RWPE2 (cell line): ENCODE results near the gene CRABP2.

Source experiments
- ATAC-seq: fragments of 200-7000 bp; cut with Tn5 transposase; 3 replicates; pipeline ENCODE4 v1.9.1; 2021; ENCODE audit warnings: low read depth
- DNase-seq: peaks from one replicate; pipeline ENCODE4 v3.0.0-alpha.2; 2020; ENCODE audit warnings: low spot score
- H3K27ac ChIP-seq: fragments of 450-650 bp; 2 replicates; pipeline ENCODE4 v1.5.1; 2017; ENCODE audit warnings: mild to moderate bottlenecking; ENCODE audit not compliant: poor library complexity, severe bottlenecking
- H3K27me3 ChIP-seq: fragments of 250-450 bp; sonication (Bioruptor Pico); 2 replicates; pipeline ENCODE4 v1.5.1; 2021; ENCODE audit warnings: mild to moderate bottlenecking, moderate library complexity; ENCODE audit not compliant: insufficient read depth, poor library complexity, severe bottlenecking
- H3K36me3 ChIP-seq: fragments of 250-450 bp; sonication (Bioruptor Pico); 2 replicates; pipeline ENCODE4 v1.5.1; 2020; ENCODE audit warnings: low read depth, mild to moderate bottlenecking, moderate library complexity
- H3K4me1 ChIP-seq: fragments of 250-450 bp; sonication (Bioruptor Pico); 2 replicates; pipeline ENCODE4 v1.5.1; 2021; ENCODE audit warnings: mild to moderate bottlenecking, moderate library complexity; ENCODE audit not compliant: insufficient read depth, poor library complexity, severe bottlenecking
- H3K4me3 ChIP-seq: fragments of 250-450 bp; sonication (Bioruptor Pico); 2 replicates; pipeline ENCODE4 v1.5.1; 2021; ENCODE audit warnings: mild to moderate bottlenecking, moderate library complexity; ENCODE audit not compliant: severe bottlenecking
- H3K9me3 ChIP-seq: fragments of 250-450 bp; sonication (Bioruptor Pico); 2 replicates; pipeline ENCODE4 v1.5.1; 2021; ENCODE audit warnings: mild to moderate bottlenecking, moderate library complexity; ENCODE audit not compliant: severe bottlenecking
- CTCF ChIP-seq: fragments of 450-650 bp; IDR thresholded peaks from one replicate; pipeline ENCODE4 v1.5.1; 2017; ENCODE audit warnings: mild to moderate bottlenecking, moderate library complexity; ENCODE audit not compliant: poor library complexity, severe bottlenecking

The CRABP2 gene

DNA sequence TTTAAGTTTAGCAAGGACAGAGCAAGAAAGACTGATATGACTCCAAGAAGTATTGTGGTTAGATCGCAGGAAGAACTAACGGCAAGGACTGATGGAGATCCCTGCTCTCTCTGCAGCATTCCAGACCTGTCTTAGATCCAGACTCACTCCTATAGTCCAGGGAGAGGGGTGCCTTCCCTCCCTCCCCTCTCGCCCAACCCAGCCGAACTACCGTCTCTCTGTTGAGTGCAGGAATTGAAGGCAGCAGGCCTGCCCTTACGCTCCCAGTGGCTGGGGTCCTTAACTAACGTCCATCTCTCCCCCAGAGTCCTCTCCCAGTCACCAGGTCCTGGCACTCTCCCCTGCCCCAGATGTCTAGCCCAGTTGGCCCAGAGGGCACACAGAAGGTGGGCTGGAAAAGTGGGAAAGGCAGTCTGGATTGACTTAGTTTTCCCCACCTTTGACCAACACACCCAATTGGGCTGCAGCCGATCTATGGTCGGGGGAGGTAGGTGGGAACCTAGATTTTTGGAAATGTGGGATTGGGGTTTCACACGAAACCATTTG, 1.1 kb downstream of the CRABP2 start:
- Histone ChIP-seq H3K4me1 (peaks cover 30% of the 10 kb centered on the region), H3K36me3 (no peaks in the 10 kb centered on the region), H3K27ac (no peak overlapping the region), H3K9me3 (no peaks in the 10 kb centered on the region), H3K4me3 (no peak overlapping the region), H3K27me3 (no peaks in the 10 kb centered on the region)
- ATAC-seq = no peak
- DNase-seq = no peak
- no peak for TF ChIP-seq CTCF

- H3K4me3 ChIP-seq = no peak overlapping the region
- ATAC-seq = no peak
- H3K4me1 ChIP-seq = peaks cover 30% of the 10 kb centered on the region
- no peak for DNase-seq
- TF ChIP-seq CTCF = no peak
- no peaks in the 10 kb centered on the region for H3K27me3 ChIP-seq
- no peaks in the 10 kb centered on the region for H3K9me3 ChIP-seq
- H3K27ac ChIP-seq = no peak overlapping the region
- H3K36me3 ChIP-seq = no peaks in the 10 kb centered on the region
Observed at GRCh38 chr1:156703741-156704140, 1.6 kb downstream of the CRABP2 start.

DNA sequence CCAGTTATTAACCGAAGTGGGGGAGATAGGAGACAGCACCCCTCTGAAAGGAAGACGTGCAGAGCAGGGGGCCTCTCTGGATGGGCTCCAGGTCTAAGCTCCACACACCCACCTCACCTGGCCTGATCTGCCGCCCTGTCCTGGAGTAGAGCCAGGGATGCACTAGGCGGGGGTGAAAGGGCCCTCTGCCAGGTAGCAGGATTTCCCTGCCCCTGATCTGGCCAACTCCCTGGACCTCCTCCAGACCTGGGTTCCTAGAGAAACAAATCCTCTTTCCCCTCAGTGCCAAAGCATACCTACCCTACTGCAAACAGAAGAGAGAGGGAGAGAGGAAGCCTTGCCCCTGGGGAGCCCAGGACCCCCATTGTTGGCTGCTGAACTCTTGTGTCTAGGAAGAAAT, 2.0 kb downstream of the CRABP2 start:
- Histone ChIP-seq H3K36me3 (no peaks in the 10 kb centered on the region), H3K4me1 (peaks cover 30% of the 10 kb centered on the region), H3K27me3 (no peaks in the 10 kb centered on the region), H3K9me3 (no peaks in the 10 kb centered on the region), H3K27ac (no peak overlapping the region), H3K4me3 (no peak overlapping the region)
- TF ChIP-seq CTCF = no peak
- DNase-seq (no peak), ATAC-seq (no peak)

GRCh38 chr1:156700736-156701531, 4.4 kb downstream of the CRABP2 start:
- no peak for DNase-seq
- Histone ChIP-seq H3K27ac (no peak overlapping the region), H3K27me3 (no peaks in the 10 kb centered on the region), H3K9me3 (no peaks in the 10 kb centered on the region), H3K4me3 (no peak overlapping the region), H3K4me1 (peaks cover 23% of the 10 kb centered on the region), H3K36me3 (no peaks in the 10 kb centered on the region)
- no peak for ATAC-seq
- no peak for TF ChIP-seq CTCF

GRCh38 chr1:156698995-156699394, 6.4 kb downstream of the CRABP2 start:
- Histone ChIP-seq H3K27me3 (no peaks in the 10 kb centered on the region), H3K4me3 (no peak overlapping the region), H3K4me1 (peaks cover 13% of the 10 kb centered on the region), H3K36me3 (no peaks in the 10 kb centered on the region), H3K9me3 (no peaks in the 10 kb centered on the region), H3K27ac (no peak overlapping the region)
- ATAC-seq (no peak), DNase-seq (no peak)
- TF ChIP-seq CTCF = no peak
